Stomach (tissue), 9 donors: ENCODE results near the gene CHRNA5. TPM values are rescaled to one million over a fixed set of nuclear protein-coding genes. Genes with fewer than 3 reads are reported as not detected.

Experiments used
- DNase-seq, 2 donors: peaks; one replicate each; pipeline versions ENCODE4 v3.0.0 to v3.0.0-alpha.2; 2013 to 2019
- H3K27ac ChIP-seq, 5 donors: fragments of 200-600 bp in 4 of 5; sonication (generic) in 4 of 5; one replicate each; pipeline ENCODE4 v1.5.1; 2013 to 2019; ENCODE audit warnings: mild to moderate bottlenecking in 1 of 5, moderate library complexity in 1 of 5
- H3K27me3 ChIP-seq, 3 donors: fragments of 200-600 bp; sonication (generic); one replicate each; pipeline ENCODE4 v1.5.1; 2017 to 2019; ENCODE audit warnings: mixed run types in 1 of 3
- H3K36me3 ChIP-seq, 4 donors: fragments of 200-600 bp; sonication (generic); 1 replicate in 3 of 4; 2 replicates in 1 of 4; pipeline ENCODE4 v1.5.1; 2016 to 2019
- H3K4me1 ChIP-seq, 4 donors: fragments of 200-600 bp; sonication (generic); one replicate each; pipeline ENCODE4 v1.5.1; 2016 to 2019
- H3K4me3 ChIP-seq, 4 donors: fragments of 200-600 bp; sonication (generic) in 3 of 4; one replicate each; pipeline ENCODE4 v1.5.1; 2016 to 2019; ENCODE audit warnings: mild to moderate bottlenecking in 1 of 4
- H3K9me3 ChIP-seq, 4 donors: fragments of 200-600 bp; sonication (generic); one replicate each; pipeline ENCODE4 v1.5.1; 2016 to 2019
- CTCF ChIP-seq, 7 experiments: fragments of 450-650 bp in 4 of 7; fragments of 200-600 bp in 3 of 7; sonication (generic) in 3 of 7; IDR thresholded peaks; one replicate each; pipeline ENCODE4 v1.5.1; 2016 to 2019; ENCODE audit warnings: antibody characterized with exemption in 7 of 7, control low read depth in 2 of 7, mild to moderate bottlenecking in 1 of 7
- EP300 ChIP-seq: sonication (generic); formaldehyde crosslinking; IDR thresholded peaks from one replicate; pipeline ENCODE4 v1.6.1; 2017; ENCODE audit warnings: antibody characterized with exemption
- POLR2A ChIP-seq, 4 donors: fragments of 450-650 bp; IDR thresholded peaks; one replicate each; pipeline ENCODE4 v1.6.1; 2016; ENCODE audit warnings: antibody characterized with exemption in 4 of 4, control low read depth in 2 of 4, mild to moderate bottlenecking in 1 of 4, moderate library complexity in 1 of 4
- POLR2AphosphoS5 ChIP-seq, 3 donors: sonication (generic); formaldehyde crosslinking; IDR thresholded peaks; one replicate each; pipeline ENCODE4 v1.6.1; 2016; ENCODE audit warnings: antibody characterized with exemption in 3 of 3
- WGBS, 5 donors: extraction: QIAGEN DNeasy Blood & Tissue Kit in 3 of 5; methylation state at CpG; one replicate each; pipeline versions ENCODE4 v1.1.5 to v1.1.7; 2013 to 2018; 5-methylcytosine and 5-hydroxymethylcytosine counted together
- intact Hi-C: fragments of 100-400 bp; cut with DNase I; formaldehyde crosslinking; loops from one replicate; pipeline ENCODE4 v1.15.1; 2023; ENCODE audit warnings: low total_unique reads
- polyA plus RNA-seq, 3 donors: library from polyadenylated mRNA; stranded (reverse); fragments of 200-250 nt; gene quantifications; one replicate each; pipeline ENCODE4 v1.2.3, GENCODE V29; 2013
- total RNA-seq, 5 donors: library from RNA; depleted of rRNA; stranded (reverse); fragments of >200 nt; gene quantifications; one replicate each; pipeline versions ENCODE4 v1.1.0 to v1.2.3, GENCODE V29; 2014 to 2016
- donor health status: healthy with polysubstance abuse.
- donor health status: Bipolar disorder and iron deficiency.
- donor health status: healthy.

The CHRNA5 gene
- total and polyA plus RNA-seq, 8 donors, result 1.1 to 1.8 (median 1.3) TPM; not detected in 4

- H3K4me1 ChIP-seq, result peaks cover 11 to 18% (median 16%) of the 10 kb centered on the region in 4 donors
- H3K27ac ChIP-seq, result no peak overlapping the region
- H3K36me3 ChIP-seq, result no peaks in the 10 kb centered on the region
- intact Hi-C loops, result no loop called here
- peaks cover 0 to 8% (median 0%) of the 10 kb centered on the region in 3 donors for H3K27me3 ChIP-seq
- no peak overlapping the region for H3K4me3 ChIP-seq
- no peak for TF ChIP-seq EP300
- TF ChIP-seq CTCF (IDR thresholded peaks at IDR 0.05), result no peak
- TF ChIP-seq POLR2A (IDR thresholded peaks at IDR 0.05), result no peak
- TF ChIP-seq POLR2AphosphoS5 (IDR thresholded peaks at IDR 0.05), result no peak
- H3K9me3 ChIP-seq, result no peaks in the 10 kb centered on the region
- DNase-seq, result no peak
- WGBS, 5 donors, result 80 to 87% (median 84%) methylated on average over 5 of the region's 5 CpGs
Measured at GRCh38 chr15:78561490-78561889, 3.8 kb upstream of the CHRNA5 start.

- DNase-seq, result no peak
- no peaks in the 10 kb centered on the region for H3K36me3 ChIP-seq
- H3K27me3 ChIP-seq, result peaks cover 0 to 21% (median 0%) of the 10 kb centered on the region in 3 donors
- TF ChIP-seq EP300, result no peak
- TF ChIP-seq CTCF (IDR thresholded peaks at IDR 0.05), result no peak
- TF ChIP-seq POLR2A (IDR thresholded peaks at IDR 0.05), result no peak
- no peak for TF ChIP-seq POLR2AphosphoS5 (IDR thresholded peaks at IDR 0.05)
- intact Hi-C loops, result no loop called here
- H3K4me3 ChIP-seq, result no peak overlapping the region
- WGBS, 5 donors, result 85 to 96% (median 91%) methylated on average over 2 of the region's 2 CpGs
- H3K27ac ChIP-seq, result no peak overlapping the region
- no peaks in the 10 kb centered on the region for H3K9me3 ChIP-seq
- H3K4me1 ChIP-seq, result peaks cover 12 to 20% (median 17%) of the 10 kb centered on the region in 4 donors
Measured at GRCh38 chr15:78563092-78563491, 2.2 kb upstream of the CHRNA5 start.

- Histone ChIP-seq H3K36me3 (no peaks in the 10 kb centered on the region), H3K4me1 (peaks cover 12 to 20% (median 17%) of the 10 kb centered on the region in 4 donors), H3K27me3 (peaks cover 0 to 27% (median under 1%) of the 10 kb centered on the region in 3 donors), H3K27ac (peak overlapping the region in 2 of 5 donors; percentile 42 to 71), H3K9me3 (no peaks in the 10 kb centered on the region), H3K4me3 (peak overlapping the region in 3 of 4 donors; percentile 58 to 65 (median 62))
- intact Hi-C loops, result no loop called here
- WGBS, 5 donors, result 42 to 64% (median 54%) methylated on average over 11 of the region's 11 CpGs
- TF ChIP-seq EP300, result no peak
- no peak for TF ChIP-seq POLR2AphosphoS5 (IDR thresholded peaks at IDR 0.05)
- TF ChIP-seq CTCF (IDR thresholded peaks at IDR 0.05), result no peak
- TF ChIP-seq POLR2A (IDR thresholded peaks at IDR 0.05), result no peak
- no peak for DNase-seq
Measured at GRCh38 chr15:78564743-78565096, 600 bp upstream of the CHRNA5 start.

GRCh38 chr15:78565951-78566774 lies 843 bp downstream of the CHRNA5 start:
- TF ChIP-seq EP300 (no peak), CTCF (IDR thresholded peaks at IDR 0.05) (peak in 1 of 7 experiments; percentile 12)
- Histone ChIP-seq H3K27me3 (peaks cover 0 to 32% (median 4%) of the 10 kb centered on the region in 3 donors), H3K9me3 (no peaks in the 10 kb centered on the region), H3K4me1 (peaks cover 12 to 20% (median 17%) of the 10 kb centered on the region in 4 donors), H3K4me3 (peak overlapping the region; percentile 58 to 65 (median 63)), H3K27ac (peak overlapping the region in 2 of 5 donors; percentile 71 to 83), H3K36me3 (no peaks in the 10 kb centered on the region)
- no peak for DNase-seq
- intact Hi-C loops, result no loop called here
- WGBS, 5 donors, result 2 to 5% (median 2%) methylated on average over 18 to 19 of the region's 19 CpGs
